ENCODE data around the gene RAB11FIP5.
"Not testable (repeated sequence)": the region's sequence is repeated elsewhere in the genome, so short reads cannot be mapped to it uniquely, and the experiment has no call there.

Gene RAB11FIP5

GRCh38 chr2:73111073-73112025 is 1.4 kb downstream of the RAB11FIP5 start:
- DNase-seq (ENCODE audit: low read depth), result no peak

- no peak for DNase-seq (ENCODE audit: low read depth)
Measured at GRCh38 chr2:73110168-73111072, 2.3 kb downstream of the RAB11FIP5 start.

GRCh38 chr2:73109431-73110167 is 3.1 kb downstream of the RAB11FIP5 start:
- DNase-seq (ENCODE audit: low read depth), result no peak

GRCh38 chr2:73107211-73107926 is 5.4 kb downstream of the RAB11FIP5 start:
- DNase-seq (ENCODE audit: low read depth), result no peak

GRCh38 chr2:73106791-73107190 is 6.0 kb downstream of the RAB11FIP5 start:
- no peak for DNase-seq (ENCODE audit: low read depth)

GRCh38 chr2:73105511-73105971 is 7.2 kb downstream of the RAB11FIP5 start:
- no peak for DNase-seq (ENCODE audit: low read depth)

GRCh38 chr2:73104933-73105332 is 7.8 kb downstream of the RAB11FIP5 start:
- no peak for DNase-seq (ENCODE audit: low read depth)

GRCh38 chr2:73103018-73103542 is 9.7 kb downstream of the RAB11FIP5 start:
- DNase-seq (ENCODE audit: low read depth), result no peak

- DNase-seq (ENCODE audit: low read depth), result no peak
Measured at GRCh38 chr2:73101626-73102256, 11.0 kb downstream of the RAB11FIP5 start.

- DNase-seq (ENCODE audit: low read depth), result no peak
Measured at GRCh38 chr2:73100956-73101355, 11.8 kb downstream of the RAB11FIP5 start.

GRCh38 chr2:73099486-73099885 is 13.3 kb downstream of the RAB11FIP5 start:
- no peak for DNase-seq (ENCODE audit: low read depth)

GRCh38 chr2:73095910-73096309 is 16.8 kb downstream of the RAB11FIP5 start:
- DNase-seq (ENCODE audit: low read depth), result no peak

- not testable (repeated sequence) for DNase-seq (ENCODE audit: low read depth)
Measured at GRCh38 chr2:73093601-73094218, 19.0 kb downstream of the RAB11FIP5 start.

GRCh38 chr2:73092146-73092783 is 20.5 kb downstream of the RAB11FIP5 start:
- DNase-seq (ENCODE audit: low read depth), result no peak

- no peak for DNase-seq (ENCODE audit: low read depth)
Measured at GRCh38 chr2:73091696-73092095, 21.1 kb downstream of the RAB11FIP5 start.

- no peak for DNase-seq (ENCODE audit: low read depth)
Measured at GRCh38 chr2:73091164-73091563, 21.6 kb downstream of the RAB11FIP5 start.

- DNase-seq (ENCODE audit: low read depth), result no peak
Measured at GRCh38 chr2:73089270-73090030, 23.3 kb downstream of the RAB11FIP5 start.

GRCh38 chr2:73088703-73089102 is 24.0 kb downstream of the RAB11FIP5 start:
- no peak for DNase-seq (ENCODE audit: low read depth)

GRCh38 chr2:73088211-73088610 is 24.5 kb downstream of the RAB11FIP5 start:
- DNase-seq (ENCODE audit: low read depth), result no peak
